Subcutaneous abdominal adipose tissue (tissue), 5 donors: Measurements from ENCODE around the gene ACAP1.

Experiments used
- H3K27ac ChIP-seq: one replicate; pipeline ENCODE4 v1.7.0; 2013; ENCODE audit warnings: low read depth, mild to moderate bottlenecking, inconsistent platforms, low read length, moderate library complexity
- H3K27me3 ChIP-seq, 5 donors: one replicate each; pipeline ENCODE4 v1.7.0; 2013; ENCODE audit warnings: low read length in 5 of 5, inconsistent platforms in 1 of 5; ENCODE audit not compliant: control insufficient read depth in 5 of 5, insufficient read depth in 4 of 5
- H3K36me3 ChIP-seq, 5 donors: one replicate each; pipeline ENCODE4 v1.7.0; 2013; ENCODE audit warnings: low read length in 5 of 5; ENCODE audit not compliant: control insufficient read depth in 5 of 5, insufficient read depth in 5 of 5
- H3K4me1 ChIP-seq, 5 donors: one replicate each; pipeline ENCODE4 v1.7.0; 2013; ENCODE audit warnings: low read length in 5 of 5, mild to moderate bottlenecking in 3 of 5, moderate library complexity in 1 of 5; ENCODE audit not compliant: control insufficient read depth in 5 of 5, insufficient read depth in 5 of 5
- H3K4me3 ChIP-seq, 5 donors: one replicate each; pipeline ENCODE4 v1.7.0; 2013; ENCODE audit warnings: low read length in 5 of 5, low read depth in 1 of 5
- H3K9ac ChIP-seq, 5 donors: one replicate each; pipeline ENCODE4 v1.7.0; 2013; ENCODE audit warnings: low read length in 5 of 5, mild to moderate bottlenecking in 4 of 5, moderate library complexity in 3 of 5
- H3K9me3 ChIP-seq, 5 donors: one replicate each; pipeline ENCODE4 v1.7.0; 2013; ENCODE audit warnings: low read length in 5 of 5; ENCODE audit not compliant: control insufficient read depth in 5 of 5
- donor health status: healthy.
- donor health status: healthy.
- donor health status: healthy.
- donor health status: healthy.
- donor health status: healthy.

Gene ACAP1

GRCh38 chr17:7343250-7343649 lies 6.9 kb downstream of the ACAP1 start:
- H3K27ac ChIP-seq: no peak overlapping the region
- H3K4me1 ChIP-seq: peaks cover 0 to 4% (median 0%) of the 10 kb centered on the region in 5 donors
- no peak overlapping the region for H3K4me3 ChIP-seq
- H3K9me3 ChIP-seq: no peaks in the 10 kb centered on the region
- H3K36me3 ChIP-seq: no peaks in the 10 kb centered on the region
- peaks cover 0 to 10% (median 8%) of the 10 kb centered on the region in 5 donors for H3K27me3 ChIP-seq
- peak overlapping the region in 1 of 5 donors; percentile 68 for H3K9ac ChIP-seq

- Histone ChIP-seq H3K4me3 (no peak overlapping the region), H3K9me3 (no peaks in the 10 kb centered on the region), H3K27me3 (peaks cover 0 to 8% (median 4%) of the 10 kb centered on the region in 5 donors), H3K9ac (no peak overlapping the region), H3K36me3 (no peaks in the 10 kb centered on the region), H3K4me1 (peaks cover 4 to 32% (median 27%) of the 10 kb centered on the region in 5 donors), H3K27ac (no peak overlapping the region)
Measured at GRCh38 chr17:7346761-7347614, 10.7 kb downstream of the ACAP1 start.

- no peak overlapping the region for H3K27ac ChIP-seq
- no peaks in the 10 kb centered on the region for H3K9me3 ChIP-seq
- H3K4me1 ChIP-seq: peaks cover 4 to 41% (median 34%) of the 10 kb centered on the region in 5 donors
- H3K36me3 ChIP-seq: no peaks in the 10 kb centered on the region
- no peak overlapping the region for H3K4me3 ChIP-seq
- H3K9ac ChIP-seq: no peak overlapping the region
- H3K27me3 ChIP-seq: peaks cover 0 to 6% (median 0%) of the 10 kb centered on the region in 5 donors
Measured at GRCh38 chr17:7347630-7348477, 11.5 kb downstream of the ACAP1 start.

- H3K27ac ChIP-seq: peak overlapping the region; percentile 87
- peaks cover 2 to 49% (median 42%) of the 10 kb centered on the region in 5 donors for H3K4me1 ChIP-seq
- H3K36me3 ChIP-seq: no peaks in the 10 kb centered on the region
- H3K9ac ChIP-seq: no peak overlapping the region
- H3K27me3 ChIP-seq: no peaks in the 10 kb centered on the region
- H3K9me3 ChIP-seq: no peaks in the 10 kb centered on the region
- H3K4me3 ChIP-seq: no peak overlapping the region
Measured at GRCh38 chr17:7348478-7349242, 12.3 kb downstream of the ACAP1 start.

- Histone ChIP-seq H3K36me3 (no peaks in the 10 kb centered on the region), H3K4me3 (peak within 1 kb of the TSS; percentile 76 to 87 (median 79)), H3K27me3 (no peaks in the 10 kb centered on the region), H3K4me1 (peaks cover 3 to 63% (median 56%) of the 10 kb centered on the region in 5 donors), H3K9me3 (no peaks in the 10 kb centered on the region), H3K27ac (peak within 1 kb of the TSS; percentile 98), H3K9ac (peak within 1 kb of the TSS; percentile 84 to 92 (median 87))
Measured at GRCh38 chr17:7351665-7352502, 15.6 kb downstream of the ACAP1 start, which contains the start of gene KCTD11. Gene KCTD11, plus strand, starts transcription at chr17:7352162.

GRCh38 chr17:7352503-7352889 lies 16.2 kb downstream of the ACAP1 start:
- H3K4me3 ChIP-seq: peak overlapping the region; percentile 76 to 87 (median 79)
- peak overlapping the region; percentile 17 to 89 (median 84) for H3K9ac ChIP-seq
- H3K27me3 ChIP-seq: no peaks in the 10 kb centered on the region
- no peaks in the 10 kb centered on the region for H3K9me3 ChIP-seq
- H3K36me3 ChIP-seq: no peaks in the 10 kb centered on the region
- peaks cover 3 to 63% (median 56%) of the 10 kb centered on the region in 5 donors for H3K4me1 ChIP-seq
- H3K27ac ChIP-seq: peak overlapping the region; percentile 98

GRCh38 chr17:7352910-7353635 lies 16.7 kb downstream of the ACAP1 start:
- peak overlapping the region in 4 of 5 donors; percentile 76 to 87 (median 80) for H3K4me3 ChIP-seq
- no peaks in the 10 kb centered on the region for H3K9me3 ChIP-seq
- H3K27me3 ChIP-seq: no peaks in the 10 kb centered on the region
- H3K36me3 ChIP-seq: no peaks in the 10 kb centered on the region
- H3K27ac ChIP-seq: peak overlapping the region; percentile 98
- peaks cover 3 to 63% (median 56%) of the 10 kb centered on the region in 5 donors for H3K4me1 ChIP-seq
- peak overlapping the region in 4 of 5 donors; percentile 81 to 89 (median 86) for H3K9ac ChIP-seq

GRCh38 chr17:7354262-7354843 lies 18.0 kb downstream of the ACAP1 start:
- H3K27me3 ChIP-seq: no peaks in the 10 kb centered on the region
- H3K36me3 ChIP-seq: no peaks in the 10 kb centered on the region
- no peaks in the 10 kb centered on the region for H3K9me3 ChIP-seq
- peak overlapping the region; percentile 98 for H3K27ac ChIP-seq
- H3K4me3 ChIP-seq: no peak overlapping the region
- H3K9ac ChIP-seq: peak overlapping the region in 1 of 5 donors; percentile 51
- H3K4me1 ChIP-seq: peaks cover 3 to 55% (median 47%) of the 10 kb centered on the region in 5 donors
